Hematopoietic multipotent progenitor cell (in vitro differentiated cells): Measurements from ENCODE around the gene MARK1. TPM values are rescaled to one million over a fixed set of nuclear protein-coding genes. Genes with fewer than 3 reads are reported as not detected.

ENCODE experiments used
- DNase-seq, 3 donors: peaks; one replicate each; pipeline ENCODE4 v3.0.0-alpha.2; 2011 to 2015; ENCODE audit warnings: low read depth in 2 of 3, low spot score in 2 of 3
- small RNA-seq: library from RNA; depleted of rRNA; stranded (forward); fragments of <200 nt; gene quantifications from one replicate; pipeline ENCODE3, GENCODE V24; 2012
- total RNA-seq: library from RNA; depleted of rRNA; stranded (reverse); fragments of >200 nt; gene quantifications from one replicate; pipeline ENCODE4 v1.2.3, GENCODE V29; 2012

MARK1 gene
- total RNA-seq, 1 donor = not detected

DNA sequence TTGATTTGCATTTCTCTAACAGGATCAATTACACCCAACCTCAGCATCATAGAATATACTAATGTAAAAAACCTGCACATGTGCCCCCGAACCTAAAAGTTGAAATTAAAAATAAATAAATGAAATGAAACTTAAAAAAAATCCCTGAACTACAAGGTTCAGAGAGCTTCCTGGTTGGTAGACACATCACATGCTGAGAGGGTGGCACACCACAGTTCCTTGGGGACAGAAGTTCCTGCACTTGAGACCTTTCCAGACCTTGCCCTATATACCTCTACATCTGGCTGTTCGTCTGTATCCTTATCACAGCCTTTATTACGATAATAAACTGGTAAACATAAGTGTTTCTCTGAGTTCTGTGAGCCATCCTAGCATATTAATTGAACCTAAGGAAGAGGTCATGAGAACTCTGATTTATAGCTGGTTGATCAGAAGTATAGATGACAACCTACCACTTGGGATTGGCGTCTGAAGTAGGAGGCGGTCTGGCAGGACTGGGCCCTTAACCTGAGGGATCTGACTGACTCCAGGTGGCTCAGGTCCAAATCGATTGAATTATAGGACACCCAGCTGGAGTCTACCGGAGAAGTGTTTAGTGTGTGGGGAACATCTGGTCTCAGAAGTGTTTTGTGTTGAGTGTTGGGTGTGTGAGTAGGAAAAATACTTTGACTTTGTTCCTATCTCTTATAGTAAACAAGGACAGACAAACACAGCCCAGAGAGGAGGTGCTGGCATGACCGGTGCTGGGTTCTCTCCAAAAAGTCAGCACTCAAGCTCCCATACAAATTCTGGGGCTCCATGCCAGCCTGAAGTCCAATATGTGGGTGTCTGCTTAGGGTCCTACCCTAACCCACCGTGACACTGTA, 181.2 kb downstream of the MARK1 start:
- no peak for DNase-seq

DNA sequence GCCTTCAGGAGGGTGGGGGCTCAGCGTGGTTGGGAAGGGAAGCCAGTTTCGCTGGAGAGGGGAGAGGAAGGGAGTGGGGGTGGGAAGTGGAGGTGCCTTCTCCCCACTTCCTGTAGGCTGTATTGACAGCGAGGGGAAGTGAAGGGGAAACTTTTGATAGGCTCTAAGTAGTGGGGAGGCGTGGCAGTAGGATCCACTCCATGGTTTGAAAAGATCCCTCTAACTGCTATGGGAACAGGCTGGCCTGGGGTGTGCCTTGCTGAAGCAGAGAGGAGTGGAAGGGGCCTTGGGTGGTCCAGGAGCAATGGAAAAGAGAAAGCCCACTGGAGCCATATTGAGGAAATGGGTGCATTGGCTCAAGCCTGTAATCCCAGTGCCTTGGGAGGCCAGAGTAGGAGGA, 182.4 kb downstream of the MARK1 start:
- no peak for DNase-seq

DNA sequence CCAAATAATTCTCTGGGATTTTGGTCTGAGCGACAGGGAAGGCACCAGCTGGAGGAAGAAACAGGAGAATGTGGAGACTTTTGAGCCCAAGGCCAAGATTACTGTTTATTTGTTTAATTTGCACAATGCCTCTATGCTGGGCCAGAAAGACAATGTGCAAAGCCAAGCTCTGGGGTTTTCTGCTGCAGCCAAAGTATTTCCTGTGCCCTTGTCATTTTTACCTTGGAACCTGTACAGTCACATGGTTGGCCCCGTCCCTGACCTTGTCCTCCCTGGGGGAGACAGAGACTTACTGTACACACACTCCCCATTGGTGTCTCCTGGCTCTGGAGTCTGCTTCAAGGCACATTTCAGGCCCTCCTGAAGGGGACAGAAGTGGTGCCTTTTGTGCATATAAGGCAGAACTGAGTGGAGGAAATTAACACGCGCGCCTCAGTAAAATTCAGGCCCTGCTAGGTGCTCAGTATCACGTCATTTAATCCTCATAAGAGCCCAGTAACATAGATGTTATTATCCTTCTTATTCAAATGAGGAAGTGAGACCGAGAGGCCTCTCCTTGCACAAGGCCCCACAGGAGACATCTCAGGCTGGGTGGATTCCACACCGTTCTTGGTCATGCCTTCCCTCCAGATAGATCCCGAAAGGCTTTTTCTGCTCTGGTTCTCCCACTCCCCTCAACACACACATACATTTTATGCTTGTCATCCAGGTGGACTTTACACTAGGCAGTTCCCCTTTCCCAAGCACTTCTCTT, 183.3 kb downstream of the MARK1 start:
- DNase-seq = no peak

Small RNA genes within 50 kb of the gene (small RNA-seq; reads per million reads assigned to genes)
- gene RN7SL464P = not detected

Other genes with a start within 250 kb of the MARK1 start
- 1.1 TPM for gene C1orf115, start 162.2 kb downstream of the MARK1 start, total RNA-seq
- 0.27 TPM for gene MTARC2, start 220.2 kb downstream of the MARK1 start, total RNA-seq